Neuron (in vitro differentiated cells): ENCODE data around the gene ZNF385C.
"Not testable (repeated sequence)": the region's sequence is repeated elsewhere in the genome, so short reads cannot be mapped to it uniquely, and the experiment has no call there.

Source experiments
- H2AFZ ChIP-seq: one replicate; pipeline ENCODE4 v1.6.1; 2013; ENCODE audit warnings: low read depth, mild to moderate bottlenecking, inconsistent platforms, low read length, moderate library complexity
- H3K27me3 ChIP-seq: one replicate; pipeline ENCODE4 v1.6.1; 2013; ENCODE audit warnings: low read length; ENCODE audit not compliant: insufficient read depth
- H3K36me3 ChIP-seq: one replicate; pipeline ENCODE4 v1.6.1; 2013; ENCODE audit warnings: low read length; ENCODE audit not compliant: insufficient read depth
- H3K4me1 ChIP-seq: one replicate; pipeline ENCODE4 v1.6.1; 2013; ENCODE audit warnings: low read length; ENCODE audit not compliant: insufficient read depth
- H3K4me3 ChIP-seq: 2 replicates; pipeline ENCODE4 v1.5.1; 2013; ENCODE audit warnings: mild to moderate bottlenecking, low read length, moderate library complexity
- H3K9me3 ChIP-seq: one replicate; pipeline ENCODE4 v1.6.1; 2013; ENCODE audit warnings: low read length

The ZNF385C gene

DNA sequence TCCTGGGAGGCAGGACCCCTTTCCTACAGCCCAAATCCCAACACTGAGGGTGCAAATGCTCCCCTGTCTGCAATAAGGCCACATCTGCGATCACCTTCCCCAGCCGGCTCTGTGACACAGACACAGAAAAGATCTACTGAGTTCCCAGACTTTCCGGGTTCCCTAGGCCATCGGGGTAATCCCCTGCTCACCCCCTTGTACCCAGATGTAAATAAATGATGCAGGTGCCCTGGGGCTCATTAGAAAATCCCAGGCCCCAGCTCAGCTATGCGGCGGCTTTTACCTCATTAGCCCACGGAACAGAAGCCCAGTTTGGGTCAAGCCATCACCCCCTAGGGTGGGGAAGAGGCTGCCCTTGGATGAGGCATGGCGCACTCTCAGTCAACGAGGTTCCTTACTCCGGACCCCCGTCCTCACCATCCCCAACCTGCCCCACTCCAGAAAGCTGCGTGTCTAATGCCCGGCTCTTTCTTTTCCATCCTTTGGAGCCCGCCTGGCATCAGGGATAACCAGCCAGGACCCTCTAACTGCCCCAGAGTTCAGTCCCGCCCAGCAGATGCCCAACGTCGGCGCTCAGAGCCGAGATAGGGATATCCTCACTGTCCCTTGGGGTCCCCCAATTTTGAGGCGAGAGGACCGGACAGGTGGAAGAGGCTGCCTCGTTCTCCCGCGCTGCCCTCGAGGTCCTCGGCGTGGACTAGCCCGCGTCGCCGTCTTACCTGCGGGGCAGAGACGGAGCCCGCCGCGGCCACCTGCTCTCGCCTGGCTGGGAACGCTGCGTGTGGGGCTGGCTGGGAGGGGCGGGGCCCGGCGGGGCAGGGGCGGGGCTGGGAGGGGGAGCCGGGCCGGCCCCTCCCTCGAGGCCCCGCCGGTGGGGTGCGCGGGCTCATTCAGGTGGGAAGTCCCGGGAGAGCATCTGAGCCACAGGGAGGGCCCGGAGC lies at the start of gene ZNF385C:
Gene ZNF385C, minus strand, starts transcription at position 783 of the 941 bp plus-strand sequence. CDS start 35,417 bp downstream, outside the sequence.
- Histone ChIP-seq H3K4me3 (no peak within 1 kb of the TSS), H2AFZ (no peak within 1 kb of the TSS), H3K9me3 (no peaks in the 10 kb centered on the region), H3K4me1 (peaks cover 24% of the 10 kb centered on the region), H3K27me3 (peaks cover 51% of the 10 kb centered on the region), H3K36me3 (no peaks in the 10 kb centered on the region)

- H3K27me3 ChIP-seq: no peaks in the 10 kb centered on the region
- H3K4me1 ChIP-seq: peaks cover 16% of the 10 kb centered on the region
- H3K4me3 ChIP-seq: no peak overlapping the region
- H3K9me3 ChIP-seq: no peaks in the 10 kb centered on the region
- no peak overlapping the region for H2AFZ ChIP-seq
- H3K36me3 ChIP-seq: peaks cover 21% of the 10 kb centered on the region
These were observed 48.8 kb upstream of the ZNF385C start for GRCh38 chr17:42146911-42147607.

DNA sequence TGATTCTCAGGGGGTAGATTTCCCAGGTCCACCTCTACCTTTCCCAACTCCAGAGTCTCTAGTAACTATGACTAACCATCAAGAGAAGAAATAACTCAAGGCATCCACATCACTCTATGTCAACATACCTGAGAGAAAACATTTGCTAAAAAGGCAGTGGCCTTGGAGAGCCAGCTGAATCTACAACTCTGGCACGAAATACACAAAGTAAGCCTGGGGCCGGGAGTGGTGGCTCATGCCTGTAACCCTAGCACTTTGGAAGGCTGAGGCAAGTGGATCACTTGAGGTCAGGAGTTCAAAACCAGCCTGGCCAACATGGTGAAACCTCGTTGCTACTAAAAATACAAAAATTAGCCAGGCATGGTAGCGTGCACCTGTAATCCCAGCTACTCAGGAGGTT lies 44.9 kb upstream of the ZNF385C start:
- H3K27me3 ChIP-seq, H3K9me3 ChIP-seq, H2AFZ ChIP-seq, H3K4me3 ChIP-seq: not testable (repeated sequence)
- peaks cover 16% of the 10 kb centered on the region for H3K4me1 ChIP-seq
- peaks cover 18% of the 10 kb centered on the region for H3K36me3 ChIP-seq

DNA sequence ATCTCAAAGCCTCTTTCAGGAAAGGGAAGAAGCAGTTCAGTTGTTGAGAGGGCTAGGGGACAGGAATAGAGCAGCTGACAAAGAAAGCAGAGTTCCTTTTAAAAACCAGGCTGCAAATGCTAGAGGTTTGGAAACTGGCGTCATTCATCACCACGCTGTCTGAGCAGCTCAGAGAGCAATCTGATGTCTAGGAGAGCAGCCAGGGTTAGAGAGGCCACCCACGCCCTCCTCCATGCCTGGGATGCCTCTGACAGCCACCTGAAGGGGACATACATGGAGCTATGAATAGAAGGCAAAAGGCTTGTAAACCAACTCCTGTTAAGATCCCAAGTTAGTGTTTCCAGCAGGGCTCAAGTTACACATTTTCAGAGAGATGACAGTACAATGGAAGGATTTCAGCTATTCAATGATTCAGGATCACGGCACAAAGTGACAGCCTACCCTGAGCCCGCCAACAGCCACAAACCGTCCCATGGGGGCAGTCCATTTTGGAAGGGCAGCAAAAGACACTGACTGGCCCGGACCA lies 44.2 kb upstream of the ZNF385C start:
- Histone ChIP-seq H3K9me3 (no peaks in the 10 kb centered on the region), H3K27me3 (no peaks in the 10 kb centered on the region), H2AFZ (no peak overlapping the region), H3K36me3 (peaks cover 18% of the 10 kb centered on the region), H3K4me3 (no peak overlapping the region), H3K4me1 (peaks cover 16% of the 10 kb centered on the region)

GRCh38 chr17:42141382-42141781 lies 43.1 kb upstream of the ZNF385C start:
- no peaks in the 10 kb centered on the region for H3K27me3 ChIP-seq
- H3K36me3 ChIP-seq: peaks cover 19% of the 10 kb centered on the region
- no peak overlapping the region for H2AFZ ChIP-seq
- H3K9me3 ChIP-seq: no peaks in the 10 kb centered on the region
- H3K4me1 ChIP-seq: peaks cover 16% of the 10 kb centered on the region
- no peak overlapping the region for H3K4me3 ChIP-seq

- not testable (repeated sequence) for H3K9me3 ChIP-seq, H3K4me3 ChIP-seq, H2AFZ ChIP-seq, H3K27me3 ChIP-seq
- peaks cover 16% of the 10 kb centered on the region for H3K4me1 ChIP-seq
- peaks cover 21% of the 10 kb centered on the region for H3K36me3 ChIP-seq
These were observed 42.4 kb upstream of the ZNF385C start for GRCh38 chr17:42140690-42141089.

DNA sequence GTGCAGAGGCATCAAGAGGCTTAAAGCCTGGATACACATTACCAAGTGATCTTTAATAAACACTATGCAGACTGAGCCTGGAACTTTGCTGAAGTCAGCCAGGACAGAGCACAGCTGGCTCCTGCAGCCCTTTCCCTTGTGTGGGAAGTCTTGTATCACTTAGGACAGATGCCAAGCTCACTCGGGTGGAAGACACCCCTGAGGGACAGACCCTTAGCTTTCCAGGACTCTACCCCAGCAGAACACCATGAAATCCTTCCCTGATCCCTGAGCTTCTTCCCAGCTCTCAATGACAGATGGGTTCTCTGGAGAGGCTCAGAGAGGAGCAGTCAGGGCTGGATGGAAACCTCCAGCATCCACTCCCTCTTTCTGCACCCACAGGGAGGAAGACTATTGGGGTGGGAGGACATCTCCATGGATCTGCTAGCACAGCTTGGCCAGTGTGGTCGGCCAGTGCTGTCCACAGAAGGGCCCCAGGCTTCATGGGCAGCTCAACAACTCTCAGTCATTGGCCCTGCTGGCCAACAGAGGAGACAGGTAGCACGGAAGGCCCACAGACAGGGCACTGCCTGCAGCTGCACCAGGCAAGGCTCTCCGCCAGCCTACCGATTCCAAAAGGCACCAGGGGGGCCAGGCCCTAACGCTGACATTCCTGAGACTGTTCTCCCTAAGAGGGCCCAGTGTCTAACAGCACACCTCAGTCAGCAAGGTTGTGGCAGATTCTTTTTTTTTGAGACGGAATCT lies 40.6 kb upstream of the ZNF385C start:
- H3K4me1 ChIP-seq: peaks cover 16% of the 10 kb centered on the region
- H3K36me3 ChIP-seq: peaks cover 21% of the 10 kb centered on the region
- H3K4me3 ChIP-seq: no peak overlapping the region
- no peaks in the 10 kb centered on the region for H3K27me3 ChIP-seq
- H3K9me3 ChIP-seq: no peaks in the 10 kb centered on the region
- no peak overlapping the region for H2AFZ ChIP-seq

DNA sequence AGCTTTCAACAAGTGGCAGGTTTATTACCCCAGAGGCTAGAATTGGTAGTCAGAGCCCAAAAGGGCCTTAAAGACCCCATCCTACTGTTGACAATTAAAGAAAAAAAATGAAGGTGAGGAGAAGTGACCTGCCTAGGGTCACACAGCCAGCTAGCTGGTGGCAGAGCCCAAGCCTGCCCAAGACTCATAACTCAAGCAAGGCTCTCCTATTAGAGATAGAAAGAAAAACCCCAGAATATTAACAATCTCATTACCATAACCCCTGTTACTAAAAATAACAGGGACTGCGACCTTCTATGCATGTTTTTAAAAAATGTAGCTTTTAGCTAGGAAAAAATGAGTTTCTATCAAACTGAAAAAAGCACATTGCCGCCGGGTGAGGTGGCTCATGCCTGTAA lies 38.4 kb upstream of the ZNF385C start:
- H2AFZ ChIP-seq: no peak overlapping the region

GRCh38 chr17:42135664-42136653 lies 37.7 kb upstream of the ZNF385C start:
- Histone ChIP-seq H3K9me3 (no peaks in the 10 kb centered on the region), H3K4me3 (no peak overlapping the region), H3K27me3 (no peaks in the 10 kb centered on the region), H2AFZ (no peak overlapping the region), H3K4me1 (peaks cover 4% of the 10 kb centered on the region), H3K36me3 (peaks cover 18% of the 10 kb centered on the region)

More for the DNA sequence above, 38.4 kb upstream of the ZNF385C start:
- no peaks in the 10 kb centered on the region for H3K9me3 ChIP-seq
- H3K27me3 ChIP-seq: no peaks in the 10 kb centered on the region
- H3K36me3 ChIP-seq: peaks cover 24% of the 10 kb centered on the region
- H3K4me3 ChIP-seq: no peak overlapping the region
- peaks cover 4% of the 10 kb centered on the region for H3K4me1 ChIP-seq

DNA sequence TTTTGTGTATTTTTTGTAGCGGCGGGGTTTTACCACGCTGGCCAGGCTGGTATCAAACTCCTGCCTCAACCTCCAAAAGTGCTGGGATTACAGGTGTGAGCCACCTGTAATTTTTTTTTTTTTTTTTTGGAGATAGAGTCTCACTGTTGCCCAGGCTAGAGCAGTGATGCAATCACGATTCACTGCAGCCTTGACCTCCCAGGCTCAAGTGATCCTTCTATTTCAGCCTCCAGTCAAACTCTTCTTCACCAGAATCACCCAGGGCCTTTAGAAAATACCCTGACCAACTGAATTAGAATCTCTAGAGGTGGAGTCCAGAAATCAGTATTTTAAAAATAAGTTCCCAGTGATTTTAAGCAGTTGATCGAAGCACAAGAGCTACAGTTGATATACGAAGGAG lies 36.9 kb upstream of the ZNF385C start:
- Histone ChIP-seq H3K4me3 (no peak overlapping the region), H3K27me3 (no peaks in the 10 kb centered on the region), H3K36me3 (peaks cover 22% of the 10 kb centered on the region), H2AFZ (no peak overlapping the region), H3K4me1 (peaks cover 3% of the 10 kb centered on the region), H3K9me3 (no peaks in the 10 kb centered on the region)

DNA sequence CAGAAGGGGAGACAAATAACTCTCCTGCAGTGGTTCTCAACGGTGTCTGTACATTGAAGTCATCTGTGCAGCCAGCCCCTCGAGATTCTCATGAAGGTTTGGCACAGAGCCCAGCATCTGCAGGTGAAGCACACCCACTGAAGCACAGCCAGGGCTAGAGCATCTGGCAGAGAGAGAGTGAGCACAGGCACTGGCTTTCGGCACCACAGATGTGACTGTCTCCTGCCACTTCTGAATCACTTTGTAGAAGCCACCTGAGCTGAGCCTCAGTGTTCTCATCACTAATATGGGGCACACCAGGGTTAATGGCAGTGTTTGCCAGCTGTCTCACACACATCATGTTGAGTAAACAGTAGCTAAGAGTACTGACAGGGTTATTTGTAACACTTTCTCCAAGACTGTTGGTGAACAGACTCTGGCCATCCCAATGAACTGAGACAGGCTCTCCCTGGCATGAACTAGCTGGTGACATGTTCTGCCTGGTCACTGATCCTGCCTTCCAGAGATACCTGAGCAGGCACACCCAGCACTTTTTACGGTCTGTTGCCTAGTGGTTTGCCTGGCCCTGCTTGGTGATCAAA lies 35.3 kb upstream of the ZNF385C start:
- Histone ChIP-seq H3K4me3 (no peak overlapping the region), H3K27me3 (no peaks in the 10 kb centered on the region), H3K4me1 (no peaks in the 10 kb centered on the region), H2AFZ (no peak overlapping the region), H3K36me3 (peaks cover 38% of the 10 kb centered on the region), H3K9me3 (no peaks in the 10 kb centered on the region)

DNA sequence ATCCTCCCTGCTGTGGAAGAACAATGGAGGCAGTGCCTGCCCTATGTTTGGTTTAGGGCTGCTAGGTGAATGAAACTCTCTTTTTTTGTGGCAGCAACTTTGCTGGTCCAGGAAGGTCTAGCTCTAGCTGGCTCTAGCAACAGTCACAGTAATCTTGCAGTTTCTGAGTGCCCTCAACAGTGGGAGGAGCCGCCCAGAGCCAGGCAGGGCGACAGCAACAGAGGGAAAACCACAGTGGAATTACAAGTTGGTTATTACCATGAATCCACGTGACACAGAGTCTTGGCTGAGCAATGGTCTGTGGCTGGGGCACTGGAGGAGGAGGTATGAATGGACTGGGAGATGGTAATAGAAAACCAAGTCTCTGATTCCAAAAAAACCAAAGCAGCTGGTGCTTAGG lies 34.7 kb upstream of the ZNF385C start:
- no peaks in the 10 kb centered on the region for H3K4me1 ChIP-seq
- no peaks in the 10 kb centered on the region for H3K9me3 ChIP-seq
- peaks cover 44% of the 10 kb centered on the region for H3K36me3 ChIP-seq
- no peak overlapping the region for H3K4me3 ChIP-seq
- H2AFZ ChIP-seq: no peak overlapping the region
- no peaks in the 10 kb centered on the region for H3K27me3 ChIP-seq
